SK-N-SH (cell line): ENCODE measurements around the gene GBX2.

Experiments
- CTCF ChIP-seq: fragments of 200-600 bp; sonication (generic); IDR thresholded peaks from 2 replicates; pipeline ENCODE4 v1.6.1; 2017; ENCODE audit warnings: antibody characterized with exemption, mild to moderate bottlenecking, moderate library complexity
- EP300 ChIP-seq, 2 experiments: IDR thresholded peaks; 2 replicates each; pipeline versions ENCODE4 v1.4.0 to v1.6.1; 2012; ENCODE audit warnings: borderline replicate concordance in 1 of 2, low read depth in 1 of 2, low read length in 1 of 2
- MAX ChIP-seq: IDR thresholded peaks from 2 replicates; pipeline ENCODE4 v1.4.0; 2012; ENCODE audit warnings: low read depth

DNA sequence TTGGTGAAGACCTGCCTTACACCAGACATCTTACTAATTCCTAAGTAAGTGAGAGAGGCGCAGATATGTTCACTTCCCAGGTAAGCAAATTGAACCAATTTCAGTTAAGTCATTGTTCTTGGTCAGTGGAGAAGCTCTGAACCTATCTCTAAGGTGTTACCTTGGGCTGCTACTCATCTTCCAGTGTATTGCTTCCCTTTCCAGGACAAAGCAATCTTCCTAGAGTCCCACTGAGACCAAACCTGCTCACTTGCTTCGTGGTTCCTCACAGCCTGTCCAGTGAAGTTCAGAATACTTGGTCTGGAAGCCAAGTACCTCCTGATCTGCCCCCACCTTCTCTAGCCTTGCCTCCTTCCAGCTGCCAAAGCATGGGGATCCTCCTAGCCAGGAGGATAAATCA, 22.5 kb upstream of the GBX2 start:
- TF ChIP-seq MAX (no peak), CTCF (no peak), EP300 (IDR thresholded peaks at IDR 0.05; ENCODE audit: borderline replicate concordance in 1 of 2, low read depth in 1 of 2, low read length in 1 of 2) (no peak)
